ENCODE data around the gene RPUSD1.

Gene RPUSD1

GRCh38 chr16:796296-797119 is 8.3 kb upstream of the RPUSD1 start:
- Histone ChIP-seq H3K36me3 (ENCODE audit: insufficient read depth) (no peaks in the 10 kb centered on the region), H3K27me3 (ENCODE audit: insufficient read depth, low read depth) (peaks cover 31% of the 10 kb centered on the region), H2AFZ (ENCODE audit: low read depth) (no peak overlapping the region), H3K4me3 (IDR thresholded peaks at IDR 0.05; ENCODE audit: insufficient read depth, low read depth, low read length) (no peak overlapping the region), H4K20me1 (ENCODE audit: insufficient read depth) (no peaks in the 10 kb centered on the region), H3K79me2 (ENCODE audit: insufficient read depth, low read depth) (no peaks in the 10 kb centered on the region), H3K4me1 (ENCODE audit: low read depth, poor library complexity, severe bottlenecking) (peaks cover 8% of the 10 kb centered on the region), H3K9ac (no peak overlapping the region), H3K4me2 (no peak overlapping the region), H3K27ac (no peak overlapping the region)
- TF ChIP-seq CTCF (conservative IDR thresholded peaks at IDR 0.05; ENCODE audit: low read depth, low read length) = no peak

- Histone ChIP-seq H3K4me2 (no peak overlapping the region), H3K27ac (no peak overlapping the region), H3K4me1 (ENCODE audit: low read depth, poor library complexity, severe bottlenecking) (peaks cover 8% of the 10 kb centered on the region), H2AFZ (ENCODE audit: low read depth) (no peak overlapping the region), H3K36me3 (ENCODE audit: insufficient read depth) (no peaks in the 10 kb centered on the region), H3K4me3 (IDR thresholded peaks at IDR 0.05; ENCODE audit: insufficient read depth, low read depth, low read length) (no peak overlapping the region), H4K20me1 (ENCODE audit: insufficient read depth) (no peaks in the 10 kb centered on the region), H3K27me3 (ENCODE audit: insufficient read depth, low read depth) (peaks cover 23% of the 10 kb centered on the region), H3K79me2 (ENCODE audit: insufficient read depth, low read depth) (no peaks in the 10 kb centered on the region), H3K9ac (no peak overlapping the region)
- TF ChIP-seq CTCF (conservative IDR thresholded peaks at IDR 0.05; ENCODE audit: low read depth, low read length) = no peak
Measured at GRCh38 chr16:795580-796229, 7.5 kb upstream of the RPUSD1 start.

GRCh38 chr16:794853-795466 is 6.8 kb upstream of the RPUSD1 start:
- Histone ChIP-seq H3K4me1 (ENCODE audit: low read depth, poor library complexity, severe bottlenecking) (peaks cover 8% of the 10 kb centered on the region), H4K20me1 (ENCODE audit: insufficient read depth) (no peaks in the 10 kb centered on the region), H3K36me3 (ENCODE audit: insufficient read depth) (no peaks in the 10 kb centered on the region), H3K79me2 (ENCODE audit: insufficient read depth, low read depth) (no peaks in the 10 kb centered on the region), H2AFZ (ENCODE audit: low read depth) (no peak overlapping the region), H3K4me3 (IDR thresholded peaks at IDR 0.05; ENCODE audit: insufficient read depth, low read depth, low read length) (no peak overlapping the region), H3K9ac (no peak overlapping the region), H3K4me2 (no peak overlapping the region), H3K27ac (no peak overlapping the region), H3K27me3 (ENCODE audit: insufficient read depth, low read depth) (peaks cover 16% of the 10 kb centered on the region; the same call in 1 of the 2 replicates)
- no peak for TF ChIP-seq CTCF (conservative IDR thresholded peaks at IDR 0.05; ENCODE audit: low read depth, low read length)

- H3K4me2 ChIP-seq = no peak overlapping the region
- no peak overlapping the region for H3K9ac ChIP-seq
- H3K4me3 ChIP-seq (IDR thresholded peaks at IDR 0.05; ENCODE audit: insufficient read depth, low read depth, low read length) = no peak overlapping the region
- no peak overlapping the region for H3K27ac ChIP-seq
- H3K36me3 ChIP-seq (ENCODE audit: insufficient read depth) = no peaks in the 10 kb centered on the region
- no peak for TF ChIP-seq CTCF (conservative IDR thresholded peaks at IDR 0.05; ENCODE audit: low read depth, low read length)
- no peaks in the 10 kb centered on the region for H4K20me1 ChIP-seq (ENCODE audit: insufficient read depth)
- H3K27me3 ChIP-seq (ENCODE audit: insufficient read depth, low read depth) = peaks cover 12% of the 10 kb centered on the region; the same call in 1 of the 2 replicates
- H3K79me2 ChIP-seq (ENCODE audit: insufficient read depth, low read depth) = no peaks in the 10 kb centered on the region
- H2AFZ ChIP-seq (ENCODE audit: low read depth) = no peak overlapping the region
- peaks cover 11% of the 10 kb centered on the region for H3K4me1 ChIP-seq (ENCODE audit: low read depth, poor library complexity, severe bottlenecking)
Measured at GRCh38 chr16:794091-794822, 6.1 kb upstream of the RPUSD1 start.
